ENCODE results near the gene C1QTNF9. TPM values are rescaled to one million over a fixed set of nuclear protein-coding genes. Genes with fewer than 3 reads are reported as not detected.

C1QTNF9 gene
- total RNA-seq, 4 donors from 2014 or later = 0.34 to 2.0 (median 1.9) TPM; not detected in 1

DNA sequence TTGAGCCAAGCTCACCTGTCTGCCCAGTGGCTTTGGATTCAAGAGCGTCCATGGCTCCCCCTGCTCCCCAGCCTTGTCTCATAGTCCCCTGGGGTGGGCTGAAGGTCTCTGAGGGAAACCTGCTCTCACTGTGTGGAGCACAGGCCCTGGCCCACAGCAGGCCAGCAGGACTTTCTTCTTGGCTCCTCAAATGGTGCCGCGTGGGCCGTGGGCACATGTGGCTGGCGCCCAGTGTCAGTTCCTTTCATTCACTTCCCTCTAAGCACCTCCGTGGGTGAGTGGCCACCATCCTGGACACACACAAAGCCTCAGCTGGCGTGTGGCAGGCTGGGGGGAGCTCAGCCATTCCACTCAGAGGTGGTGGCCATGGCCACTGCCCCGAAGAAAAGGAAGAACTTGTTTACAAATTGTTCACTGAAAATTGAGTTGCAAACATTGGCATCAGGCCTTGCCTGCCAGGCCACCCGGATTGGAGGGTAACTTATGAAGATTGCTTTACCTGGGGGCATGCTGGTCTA is 53.1 kb downstream of the C1QTNF9 start:
- TF ChIP-seq, protein P1, sequence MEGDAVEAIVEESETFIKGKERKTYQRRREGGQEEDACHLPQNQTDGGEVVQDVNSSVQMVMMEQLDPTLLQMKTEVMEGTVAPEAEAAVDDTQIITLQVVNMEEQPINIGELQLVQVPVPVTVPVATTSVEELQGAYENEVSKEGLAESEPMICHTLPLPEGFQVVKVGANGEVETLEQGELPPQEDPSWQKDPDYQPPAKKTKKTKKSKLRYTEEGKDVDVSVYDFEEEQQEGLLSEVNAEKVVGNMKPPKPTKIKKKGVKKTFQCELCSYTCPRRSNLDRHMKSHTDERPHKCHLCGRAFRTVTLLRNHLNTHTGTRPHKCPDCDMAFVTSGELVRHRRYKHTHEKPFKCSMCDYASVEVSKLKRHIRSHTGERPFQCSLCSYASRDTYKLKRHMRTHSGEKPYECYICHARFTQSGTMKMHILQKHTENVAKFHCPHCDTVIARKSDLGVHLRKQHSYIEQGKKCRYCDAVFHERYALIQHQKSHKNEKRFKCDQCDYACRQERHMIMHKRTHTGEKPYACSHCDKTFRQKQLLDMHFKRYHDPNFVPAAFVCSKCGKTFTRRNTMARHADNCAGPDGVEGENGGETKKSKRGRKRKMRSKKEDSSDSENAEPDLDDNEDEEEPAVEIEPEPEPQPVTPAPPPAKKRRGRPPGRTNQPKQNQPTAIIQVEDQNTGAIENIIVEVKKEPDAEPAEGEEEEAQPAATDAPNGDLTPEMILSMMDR (IDR thresholded peaks at IDR 0.05; ENCODE audit: low read depth) = no peak

DNA sequence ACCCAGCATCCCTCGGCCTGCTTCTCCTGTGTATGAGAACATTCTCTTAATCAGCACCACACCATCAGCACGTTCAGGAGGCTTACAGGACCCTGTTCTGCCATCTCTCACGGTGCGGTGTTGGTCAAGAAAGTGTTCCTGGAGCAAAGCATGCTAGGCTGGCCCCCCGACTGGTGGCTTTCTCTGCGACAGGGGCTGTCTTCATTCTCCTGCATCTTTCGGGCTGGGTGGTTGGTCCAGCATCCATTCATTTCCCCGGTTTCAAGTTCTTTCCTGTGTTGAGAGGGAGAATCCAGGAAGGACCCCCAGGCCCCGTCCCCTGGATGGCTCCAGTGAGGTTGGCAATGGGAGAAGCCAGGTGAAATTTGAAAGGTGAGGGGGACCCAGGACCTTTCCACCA is 55.8 kb downstream of the C1QTNF9 start:
- TF ChIP-seq, protein P1 (IDR thresholded peaks at IDR 0.05; ENCODE audit: low read depth) = no peak

Other genes with a start within 250 kb of the C1QTNF9 start
- 10 to 100 TPM in 3 of 4 donors, 1 to 10 TPM in 1; 8.1 to 17.0 (median 10.7) TPM for gene SPATA13, start 148.9 kb upstream of the C1QTNF9 start, total RNA-seq
- gene PARP4, start 203.2 kb downstream of the C1QTNF9 start, total RNA-seq = 100 to 1,000 TPM in 1 of 4 donors, 10 to 100 TPM in 3; 53.7 to 101 (median 70.5) TPM